HL-60 (cell line): Measurements from ENCODE around the gene STRA8.

Experiments used
- CTCF ChIP-seq: IDR thresholded peaks from one replicate; pipeline ENCODE4 v1.5.1; 2011; ENCODE audit warnings: low read length, control low read depth, inconsistent platforms; ENCODE audit not compliant: insufficient read depth
- GABPA ChIP-seq: IDR thresholded peaks from 2 replicates; pipeline ENCODE4 v1.6.1; 2012; ENCODE audit warnings: low read depth
- POLR2AphosphoS5 ChIP-seq: IDR thresholded peaks from 2 replicates; pipeline ENCODE4 v1.6.1; 2012; ENCODE audit warnings: low read depth
- REST ChIP-seq: IDR thresholded peaks from 2 replicates; pipeline ENCODE4 v1.6.1; 2012; ENCODE audit warnings: low read depth; ENCODE audit not compliant: insufficient replicate concordance
- SPI1 ChIP-seq: IDR thresholded peaks from 2 replicates; pipeline ENCODE4 v1.6.1; 2012; ENCODE audit warnings: low read depth, mild to moderate bottlenecking, borderline replicate concordance

GRCh38 chr7:135300913-135301765 is 67.5 kb downstream of the STRA8 start:
- TF ChIP-seq CTCF (no peak), POLR2AphosphoS5 (no peak), GABPA (no peak), REST (no peak), SPI1 (no peak)
